Tibial nerve (tissue), 4 donors: ENCODE data around the gene ZNF609. TPM values are rescaled to one million over a fixed set of nuclear protein-coding genes. Genes with fewer than 3 reads are reported as not detected.

Source experiments
- DNase-seq, 2 donors: peaks; one replicate each; pipeline ENCODE4 v3.0.0-alpha.2; 2019; ENCODE audit warnings: low spot score in 2 of 2
- H3K27ac ChIP-seq, 4 donors: fragments of 200-600 bp; sonication (generic) in 3 of 4; one replicate each; pipeline ENCODE4 v1.5.1; 2017 to 2019; ENCODE audit warnings: mild to moderate bottlenecking in 1 of 4
- H3K27me3 ChIP-seq, 2 donors: fragments of 200-600 bp; sonication (generic) in 1 of 2; one replicate each; pipeline versions ENCODE4 v1.5.1 to v1.6.0; 2017 to 2019
- H3K36me3 ChIP-seq, 3 donors: fragments of 200-600 bp; sonication (generic); one replicate each; pipeline ENCODE4 v1.5.1; 2018 to 2019
- H3K4me1 ChIP-seq, 4 donors: fragments of 200-600 bp; sonication (generic) in 3 of 4; one replicate each; pipeline ENCODE4 v1.5.1; 2017 to 2019
- H3K4me3 ChIP-seq, 4 donors: fragments of 200-600 bp; sonication (generic) in 3 of 4; one replicate each; pipeline ENCODE4 v1.5.1; 2017 to 2019; ENCODE audit warnings: mild to moderate bottlenecking in 1 of 4, moderate library complexity in 1 of 4
- H3K9me3 ChIP-seq, 4 donors: fragments of 200-600 bp; sonication (generic) in 3 of 4; one replicate each; pipeline ENCODE4 v1.5.1; 2017 to 2019
- CTCF ChIP-seq, 5 experiments: fragments of 200-600 bp in 3 of 5; fragments of 450-650 bp in 2 of 5; sonication (generic) in 3 of 5; IDR thresholded peaks; one replicate each; pipeline ENCODE4 v1.5.1; 2016 to 2019; ENCODE audit warnings: antibody characterized with exemption in 5 of 5, mild to moderate bottlenecking in 3 of 5, moderate library complexity in 2 of 5
- EP300 ChIP-seq, 2 donors: sonication (generic); formaldehyde crosslinking; IDR thresholded peaks; one replicate each; pipeline ENCODE4 v1.6.1; 2017; ENCODE audit warnings: antibody characterized with exemption in 2 of 2, mild to moderate bottlenecking in 1 of 2
- POLR2A ChIP-seq, 2 donors: fragments of 450-650 bp; IDR thresholded peaks; one replicate each; pipeline ENCODE4 v1.6.1; 2017; ENCODE audit warnings: antibody characterized with exemption in 2 of 2, mild to moderate bottlenecking in 2 of 2, moderate library complexity in 2 of 2
- WGBS, 2 donors: methylation state at CpG; one replicate each; pipeline ENCODE4 v1.1.5; 2018; 5-methylcytosine and 5-hydroxymethylcytosine counted together
- total RNA-seq, 4 donors: library from RNA; depleted of rRNA; stranded (reverse); fragments of >200 nt; gene quantifications; one replicate each; pipeline ENCODE4 v1.1.0, GENCODE V29; 2016

The ZNF609 gene
- total RNA-seq, 4 donors from 2014 or later, result 22.9 to 38.7 (median 27.1) TPM

DNA sequence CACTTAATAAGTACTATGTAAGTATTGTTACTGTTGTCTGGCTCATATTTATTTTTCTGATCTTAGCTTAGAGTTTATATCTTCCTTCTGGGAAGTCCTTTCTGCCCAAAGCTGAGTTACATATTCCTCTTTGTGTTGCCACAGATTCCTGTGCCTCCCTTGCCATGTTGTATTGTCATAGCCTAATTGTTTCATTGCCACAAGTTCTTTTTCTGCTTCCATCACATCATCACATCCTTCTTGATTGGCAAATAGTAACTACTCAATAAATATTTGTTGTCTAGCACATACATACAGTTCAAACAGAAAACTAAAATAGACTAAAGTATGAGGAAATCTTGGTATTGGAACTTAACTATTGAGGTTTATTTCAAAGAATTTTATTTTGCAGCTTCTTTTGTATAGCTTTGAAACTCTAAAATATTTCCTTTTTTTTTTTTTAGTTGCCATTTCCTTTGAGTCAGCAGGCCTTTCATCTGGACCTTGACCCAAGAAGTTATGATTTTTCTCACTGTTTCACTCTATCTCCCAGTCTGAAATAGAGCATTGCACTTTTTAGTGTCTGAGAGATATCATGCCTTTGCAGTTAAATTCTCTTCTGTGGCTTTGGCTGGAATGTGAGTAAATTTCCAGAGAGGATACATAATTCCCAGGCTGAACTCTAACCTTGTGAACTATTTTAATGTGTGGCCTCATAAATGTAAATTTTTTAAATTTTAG is 98.2 kb downstream of the ZNF609 start:
- H3K4me3 ChIP-seq, result no peak overlapping the region
- H3K9me3 ChIP-seq, result no peaks in the 10 kb centered on the region
- no peaks in the 10 kb centered on the region for H3K36me3 ChIP-seq
- TF ChIP-seq CTCF (IDR thresholded peaks at IDR 0.05) (no peak), EP300 (IDR thresholded peaks at IDR 0.05) (no peak), POLR2A (IDR thresholded peaks at IDR 0.05) (no peak)
- DNase-seq, result no peak
- peaks cover 0 to 26% (median 0%) of the 10 kb centered on the region in 4 donors for H3K4me1 ChIP-seq
- H3K27me3 ChIP-seq, result no peaks in the 10 kb centered on the region
- H3K27ac ChIP-seq, result no peak overlapping the region

- TF ChIP-seq CTCF (IDR thresholded peaks at IDR 0.05) (no peak), POLR2A (IDR thresholded peaks at IDR 0.05) (no peak), EP300 (IDR thresholded peaks at IDR 0.05) (no peak)
- Histone ChIP-seq H3K27ac (no peak overlapping the region), H3K9me3 (no peaks in the 10 kb centered on the region), H3K36me3 (no peaks in the 10 kb centered on the region), H3K4me3 (no peak overlapping the region), H3K4me1 (peaks cover 0 to 26% (median 0%) of the 10 kb centered on the region in 4 donors), H3K27me3 (no peaks in the 10 kb centered on the region)
- WGBS, 2 donors, result 69 to 78% methylated on average over 2 of the region's 2 CpGs
- DNase-seq, result no peak
Measured at GRCh38 chr15:64559243-64559642, 98.9 kb downstream of the ZNF609 start.

DNA sequence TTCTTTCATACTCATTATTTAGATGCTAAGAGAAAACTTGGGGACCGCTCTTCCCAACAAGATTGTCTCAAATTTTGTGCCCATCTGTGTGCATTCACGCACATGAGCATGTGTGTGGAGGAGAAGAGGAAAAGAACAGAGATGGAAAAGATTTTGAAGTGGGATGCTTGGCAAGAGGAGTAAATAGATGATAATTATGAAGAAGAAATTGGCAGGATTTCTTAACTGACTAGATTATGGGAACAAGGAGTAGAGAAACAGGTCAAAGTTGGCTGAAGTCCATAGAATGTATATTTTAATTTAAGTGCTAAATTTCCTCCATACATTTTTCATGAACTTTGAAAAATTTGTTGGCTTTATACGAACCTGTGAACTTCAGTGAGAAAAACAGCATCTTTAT is 100.1 kb downstream of the ZNF609 start:
- H3K36me3 ChIP-seq, result no peaks in the 10 kb centered on the region
- H3K4me3 ChIP-seq, result no peak overlapping the region
- H3K9me3 ChIP-seq, result no peaks in the 10 kb centered on the region
- no peak overlapping the region for H3K27ac ChIP-seq
- WGBS, 2 donors, result 95 to 96% methylated on average over 3 of the region's 3 CpGs
- TF ChIP-seq POLR2A (IDR thresholded peaks at IDR 0.05) (no peak), EP300 (IDR thresholded peaks at IDR 0.05) (no peak), CTCF (IDR thresholded peaks at IDR 0.05) (no peak)
- H3K4me1 ChIP-seq, result peaks cover 0 to 26% (median 0%) of the 10 kb centered on the region in 4 donors
- no peaks in the 10 kb centered on the region for H3K27me3 ChIP-seq
- no peak for DNase-seq

DNA sequence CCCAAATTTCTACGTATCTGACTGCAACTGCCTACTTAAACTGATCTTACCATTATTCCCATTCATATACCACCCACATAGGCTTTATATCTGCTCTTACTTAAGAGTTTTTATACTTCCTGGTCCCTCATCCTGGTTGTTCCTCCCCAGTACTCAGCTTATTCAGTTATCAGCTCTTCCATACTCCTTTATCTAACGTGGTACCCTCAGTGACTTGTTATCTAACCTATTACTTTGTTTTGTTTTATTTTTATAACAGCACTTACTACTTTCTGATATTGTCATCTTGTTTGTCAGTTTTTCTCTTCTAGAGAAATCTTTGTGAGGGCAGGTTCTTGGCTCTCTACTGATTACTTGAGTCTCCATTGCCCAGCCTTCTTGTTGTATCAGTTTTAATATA is 100.6 kb downstream of the ZNF609 start:
- DNase-seq, result no peak
- H3K9me3 ChIP-seq, result no peaks in the 10 kb centered on the region
- no peaks in the 10 kb centered on the region for H3K36me3 ChIP-seq
- H3K27ac ChIP-seq, result no peak overlapping the region
- no peak for TF ChIP-seq POLR2A (IDR thresholded peaks at IDR 0.05)
- TF ChIP-seq CTCF (IDR thresholded peaks at IDR 0.05), result no peak
- no peak for TF ChIP-seq EP300 (IDR thresholded peaks at IDR 0.05)
- H3K4me1 ChIP-seq, result peaks cover 0 to 28% (median 0%) of the 10 kb centered on the region in 4 donors
- WGBS, 2 donors, result 68 to 69% methylated on average over 2 of the region's 2 CpGs
- no peaks in the 10 kb centered on the region for H3K27me3 ChIP-seq
- no peak overlapping the region for H3K4me3 ChIP-seq

DNA sequence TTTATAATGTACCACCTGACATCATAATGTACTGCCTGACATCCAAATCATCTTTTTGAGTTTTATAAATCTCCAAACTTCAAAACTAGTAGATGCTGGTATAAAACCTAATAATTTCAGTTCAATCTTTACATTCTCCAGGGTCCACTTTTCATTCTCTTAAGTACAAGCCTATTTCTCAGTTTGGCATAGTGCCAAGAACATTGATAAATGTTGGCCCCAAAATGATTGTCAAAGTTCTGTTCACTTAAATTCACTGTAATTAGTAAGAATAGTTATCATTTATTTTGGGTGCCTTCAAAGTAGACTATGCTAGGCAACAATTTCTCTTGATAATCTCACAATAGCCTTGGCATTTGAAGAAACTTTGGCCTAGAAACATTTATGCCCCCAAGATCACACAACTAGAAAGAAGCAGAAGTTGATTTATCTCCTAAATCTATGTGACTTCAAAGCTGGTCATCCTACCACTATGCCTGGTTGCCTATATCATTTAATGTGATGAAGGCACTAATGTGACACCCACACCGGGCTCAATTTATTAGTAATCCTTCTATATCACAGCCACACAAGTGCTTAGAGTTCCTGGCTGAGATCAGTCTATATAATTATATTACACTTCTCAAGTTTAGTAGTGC is 101.7 kb downstream of the ZNF609 start:
- no peak for DNase-seq
- TF ChIP-seq CTCF (IDR thresholded peaks at IDR 0.05), result no peak
- TF ChIP-seq POLR2A (IDR thresholded peaks at IDR 0.05), result no peak
- no peak for TF ChIP-seq EP300 (IDR thresholded peaks at IDR 0.05)
- no peaks in the 10 kb centered on the region for H3K27me3 ChIP-seq
- 92 to 93% methylated on average over 1 of the region's 1 CpG for WGBS, 2 donors
- H3K27ac ChIP-seq, result no peak overlapping the region
- H3K4me3 ChIP-seq, result no peak overlapping the region
- no peaks in the 10 kb centered on the region for H3K36me3 ChIP-seq
- peaks cover 0 to 33% (median 0%) of the 10 kb centered on the region in 4 donors for H3K4me1 ChIP-seq
- H3K9me3 ChIP-seq, result no peaks in the 10 kb centered on the region
